GM23338 (cell line): ENCODE measurements around the gene HIBADH.

Source experiments
- CREB1 ChIP-seq: fragments of 250-450 bp; sonication (Bioruptor Pico); IDR thresholded peaks from 2 replicates; pipeline ENCODE4 v1.5.0; 2020; ENCODE audit warnings: low read depth, mild to moderate bottlenecking, moderate library complexity
- CTCF ChIP-seq, 2 experiments: fragments of 200-600 bp in 1 of 2; sonication (generic) in 1 of 2; conservative IDR thresholded peaks; 2 replicates each; pipeline versions ENCODE4 v1.5.1 to v1.6.1; 2016 to 2017; ENCODE audit warnings: antibody characterized with exemption in 2 of 2, low read depth in 2 of 2, mild to moderate bottlenecking in 2 of 2, moderate library complexity in 1 of 2
- ETS1 ChIP-seq: IDR thresholded peaks from 2 replicates; pipeline ENCODE4 v1.6.1; 2016; ENCODE audit warnings: antibody characterized with exemption
- EZH2 ChIP-seq: fragments of 200-600 bp; sonication (generic); IDR thresholded peaks from one replicate; pipeline ENCODE4 v1.8.0; 2017; ENCODE audit warnings: antibody characterized with exemption, mild to moderate bottlenecking, low read depth; ENCODE audit not compliant: unreplicated experiment
- EZH2phosphoT487 ChIP-seq: fragments of 200-600 bp; sonication (generic); IDR thresholded peaks from one replicate; pipeline ENCODE4 v1.8.1; 2018; ENCODE audit warnings: antibody characterized with exemption; ENCODE audit not compliant: unreplicated experiment
- JUNB ChIP-seq: IDR thresholded peaks from one replicate; pipeline ENCODE4 v1.6.1; 2016; ENCODE audit warnings: antibody characterized with exemption; ENCODE audit not compliant: unreplicated experiment
- NANOG ChIP-seq: IDR thresholded peaks from 2 replicates; pipeline ENCODE4 v1.6.1; 2016; ENCODE audit warnings: antibody characterized with exemption, borderline replicate concordance
- POLR2AphosphoS5 ChIP-seq: IDR thresholded peaks from 2 replicates; pipeline ENCODE4 v1.6.1; 2016; ENCODE audit warnings: antibody characterized with exemption, low read depth
- REST ChIP-seq: IDR thresholded peaks from one replicate; pipeline ENCODE4 v1.6.1; 2018; ENCODE audit warnings: antibody characterized with exemption; ENCODE audit not compliant: unreplicated experiment
- STAT1 ChIP-seq: IDR thresholded peaks from one replicate; pipeline ENCODE4 v1.6.1; 2016; ENCODE audit warnings: antibody characterized with exemption; ENCODE audit not compliant: unreplicated experiment
- ZNF114 ChIP-seq: fragments of 250-450 bp; sonication (Bioruptor Pico); IDR thresholded peaks from 2 replicates; pipeline ENCODE4 v1.5.0; 2020; ENCODE audit warnings: mild to moderate bottlenecking, moderate library complexity
- ZNF331 ChIP-seq: fragments of 250-450 bp; sonication (Bioruptor Pico); IDR thresholded peaks from 2 replicates; pipeline ENCODE4 v1.5.0; 2020; ENCODE audit warnings: low read depth, mild to moderate bottlenecking, moderate library complexity
- ZNF462 ChIP-seq: fragments of 250-450 bp; sonication (Bioruptor Pico); IDR thresholded peaks from 2 replicates; pipeline ENCODE4 v1.5.0; 2020; ENCODE audit warnings: mild to moderate bottlenecking, moderate library complexity

- TF ChIP-seq ZNF114 (CRISPR knock-in tag) (no peak), JUNB (no peak), EZH2phosphoT487 (no peak), NANOG (no peak), CTCF (conservative IDR thresholded peaks at IDR 0.05; ENCODE audit: low read depth in 2 of 2) (no peak), REST (no peak), EZH2 (no peak), POLR2AphosphoS5 (no peak), CREB1 (CRISPR knock-in tag) (no peak), ZNF331 (CRISPR knock-in tag) (no peak), ETS1 (no peak), ZNF462 (CRISPR knock-in tag) (no peak), STAT1 (no peak)
Observed at GRCh38 chr7:27586825-27587224, 75.9 kb downstream of the HIBADH start.
